Liver (tissue), 9 donors: Measurements from ENCODE around the gene AP3B1. TPM values are rescaled to one million over a fixed set of nuclear protein-coding genes. Genes with fewer than 3 reads are reported as not detected.

Source experiments
- DNase-seq: peaks from one replicate; pipeline ENCODE4 v3.0.0-alpha.2; 2017; ENCODE audit warnings: low spot score
- H3K27ac ChIP-seq, 2 donors: one replicate each; pipeline ENCODE4 v1.7.0; 2013; ENCODE audit warnings: inconsistent platforms in 2 of 2, low read length in 2 of 2, control low read depth in 1 of 2, low read depth in 1 of 2, mild to moderate bottlenecking in 1 of 2
- H3K27me3 ChIP-seq, 4 donors: one replicate each; pipeline versions ENCODE4 v1.6.1 to v1.7.0; 2013; ENCODE audit warnings: low read length in 3 of 4, inconsistent platforms in 1 of 4, mild to moderate bottlenecking in 1 of 4, moderate library complexity in 1 of 4; ENCODE audit not compliant: control insufficient read depth in 4 of 4, insufficient read depth in 4 of 4
- H3K36me3 ChIP-seq, 4 donors: one replicate each; pipeline versions ENCODE4 v1.6.1 to v1.7.0; 2013; ENCODE audit warnings: low read length in 3 of 4, mild to moderate bottlenecking in 3 of 4, low read depth in 1 of 4, moderate library complexity in 1 of 4; ENCODE audit not compliant: control insufficient read depth in 4 of 4, insufficient read depth in 3 of 4
- H3K4me1 ChIP-seq, 4 donors: one replicate each; pipeline versions ENCODE4 v1.6.1 to v1.7.0; 2013; ENCODE audit warnings: low read length in 3 of 4, mild to moderate bottlenecking in 3 of 4, moderate library complexity in 1 of 4; ENCODE audit not compliant: control insufficient read depth in 4 of 4, insufficient read depth in 4 of 4
- H3K4me3 ChIP-seq, 3 donors: one replicate each; pipeline versions ENCODE4 v1.6.1 to v1.7.0; 2013; ENCODE audit warnings: low read length in 3 of 3, control low read depth in 1 of 3, low read depth in 1 of 3, mild to moderate bottlenecking in 1 of 3
- H3K9ac ChIP-seq, 2 donors: one replicate each; pipeline ENCODE4 v1.7.0; 2013; ENCODE audit warnings: low read length in 2 of 2, mild to moderate bottlenecking in 2 of 2, moderate library complexity in 2 of 2, control low read depth in 1 of 2, low read depth in 1 of 2
- H3K9me3 ChIP-seq, 4 donors: one replicate each; pipeline versions ENCODE4 v1.6.1 to v1.7.0; 2013; ENCODE audit warnings: low read length in 3 of 4; ENCODE audit not compliant: control insufficient read depth in 4 of 4
- ATF3 ChIP-seq: IDR thresholded peaks from 2 replicates; pipeline ENCODE4 v1.6.1; 2016; ENCODE audit warnings: antibody characterized with exemption
- FOXA1 ChIP-seq: IDR thresholded peaks from 2 replicates; pipeline ENCODE4 v1.6.1; 2016; ENCODE audit warnings: antibody characterized with exemption
- FOXA2 ChIP-seq: IDR thresholded peaks from 2 replicates; pipeline ENCODE4 v1.6.1; 2016; ENCODE audit warnings: antibody characterized with exemption
- GABPA ChIP-seq, 2 donors: IDR thresholded peaks in 1 of 2; conservative IDR thresholded peaks in 1 of 2; 2 replicates each; pipeline ENCODE4 v1.6.1; 2016; ENCODE audit warnings: antibody characterized with exemption in 2 of 2, mild to moderate bottlenecking in 1 of 2, moderate library complexity in 1 of 2
- HNF4A ChIP-seq, 2 donors: conservative IDR thresholded peaks; 2 replicates each; pipeline ENCODE4 v1.6.1; 2016; ENCODE audit warnings: antibody characterized with exemption in 2 of 2, mild to moderate bottlenecking in 2 of 2
- HNF4G ChIP-seq: IDR thresholded peaks from 2 replicates; pipeline ENCODE4 v1.6.1; 2016; ENCODE audit warnings: antibody characterized with exemption
- JUND ChIP-seq, 2 donors: IDR thresholded peaks; 2 replicates each; pipeline ENCODE4 v1.6.1; 2016; ENCODE audit warnings: antibody characterized with exemption in 2 of 2
- RAD21 ChIP-seq, 2 donors: IDR thresholded peaks; 2 replicates each; pipeline ENCODE4 v1.6.1; 2016; ENCODE audit warnings: antibody characterized with exemption in 2 of 2, mild to moderate bottlenecking in 2 of 2
- RXRA ChIP-seq, 2 donors: IDR thresholded peaks; 2 replicates each; pipeline ENCODE4 v1.6.1; 2017 to 2018; ENCODE audit warnings: antibody characterized with exemption in 2 of 2, mild to moderate bottlenecking in 1 of 2
- SP1 ChIP-seq: IDR thresholded peaks from 2 replicates; pipeline ENCODE4 v1.6.1; 2018; ENCODE audit warnings: antibody characterized with exemption, mild to moderate bottlenecking
- TAF1 ChIP-seq: conservative IDR thresholded peaks from 2 replicates; pipeline ENCODE4 v1.6.1; 2016; ENCODE audit warnings: antibody characterized with exemption, mild to moderate bottlenecking
- YY1 ChIP-seq: IDR thresholded peaks from 2 replicates; pipeline ENCODE4 v1.6.1; 2016; ENCODE audit warnings: antibody characterized with exemption, mild to moderate bottlenecking
- WGBS: extraction: QIAGEN DNeasy Blood & Tissue Kit; methylation state at CpG from one replicate; pipeline ENCODE4 v1.1.7; 2013; 5-methylcytosine and 5-hydroxymethylcytosine counted together
- polyA plus RNA-seq, 2 donors: library from polyadenylated mRNA; stranded (reverse) in 1 of 2; unstranded in 1 of 2; fragments of 200-250 nt in 1 of 2; fragments of >200 nt in 1 of 2; fragmentation: Nextera tagmentation in 1 of 2; extraction: Ambion mirVana in 1 of 2; gene quantifications; one replicate each; pipeline versions ENCODE4 v1.2.1 to v1.2.3, GENCODE V29; 2013 to 2015
- total RNA-seq, 2 donors: library from RNA; depleted of rRNA; stranded (reverse); fragments of >200 nt; gene quantifications; one replicate each; pipeline ENCODE4 v1.2.3, GENCODE V29; 2014
- TF ChIP-seq, protein P1 (sequence below): fragments of 150-350 bp; IDR thresholded peaks from 2 replicates; pipeline ENCODE4 v1.5.1; 2017; ENCODE audit warnings: improper control_type of control experiment, low read depth, low read length; ENCODE audit not compliant: missing input control
- TF ChIP-seq, protein P2 (sequence below): IDR thresholded peaks from 2 replicates; pipeline ENCODE4 v1.6.1; 2016; ENCODE audit warnings: antibody characterized with exemption
- TF ChIP-seq, protein P3 (sequence below): IDR thresholded peaks from 2 replicates; pipeline ENCODE4 v1.6.1; 2016; ENCODE audit warnings: antibody characterized with exemption, mild to moderate bottlenecking
- donor health status: healthy.
- donor health status: healthy.
- donor health status: healthy.
- donor health status: healthy.
- donor health status: healthy.

Gene AP3B1
- total and polyA plus RNA-seq, 4 donors: 8.2 to 23.1 (median 14.4) TPM

DNA sequence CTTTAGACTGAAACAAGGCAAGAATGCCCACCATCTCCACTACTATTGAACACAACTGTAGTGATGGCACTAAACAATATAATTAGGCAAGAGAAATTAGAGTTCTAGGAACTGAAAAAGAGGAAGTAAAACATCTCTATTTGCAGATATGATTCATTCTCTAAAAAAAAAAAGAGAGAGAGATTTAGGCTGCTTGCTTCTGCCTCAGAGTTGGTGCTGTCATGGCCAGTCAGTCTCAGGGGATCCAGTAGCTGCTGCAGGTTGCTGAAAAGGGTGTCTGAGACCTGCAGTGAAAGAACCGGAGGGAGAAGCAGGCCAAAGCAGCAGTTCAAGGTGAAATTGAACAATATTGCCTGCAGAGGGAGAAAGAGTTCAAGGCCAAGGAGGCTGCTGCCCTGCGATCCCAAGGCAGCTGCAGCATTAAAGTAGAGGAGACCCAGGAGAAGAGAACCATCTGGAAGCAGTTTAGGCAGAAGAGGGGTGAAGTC, 72.5 kb downstream of the AP3B1 start:
- H3K27ac ChIP-seq: no peak overlapping the region
- peaks cover 0 to 17% (median 12%) of the 10 kb centered on the region in 4 donors for H3K36me3 ChIP-seq
- H3K9ac ChIP-seq: no peak overlapping the region
- WGBS: 92% methylated on average over 2 of the region's 2 CpGs
- peaks cover 0 to 5% (median 2%) of the 10 kb centered on the region in 4 donors for H3K9me3 ChIP-seq
- peak overlapping the region in 1 of 3 donors; percentile 7 for H3K4me3 ChIP-seq
- H3K27me3 ChIP-seq: no peaks in the 10 kb centered on the region
- DNase-seq: no peak
- TF ChIP-seq, protein P1, sequence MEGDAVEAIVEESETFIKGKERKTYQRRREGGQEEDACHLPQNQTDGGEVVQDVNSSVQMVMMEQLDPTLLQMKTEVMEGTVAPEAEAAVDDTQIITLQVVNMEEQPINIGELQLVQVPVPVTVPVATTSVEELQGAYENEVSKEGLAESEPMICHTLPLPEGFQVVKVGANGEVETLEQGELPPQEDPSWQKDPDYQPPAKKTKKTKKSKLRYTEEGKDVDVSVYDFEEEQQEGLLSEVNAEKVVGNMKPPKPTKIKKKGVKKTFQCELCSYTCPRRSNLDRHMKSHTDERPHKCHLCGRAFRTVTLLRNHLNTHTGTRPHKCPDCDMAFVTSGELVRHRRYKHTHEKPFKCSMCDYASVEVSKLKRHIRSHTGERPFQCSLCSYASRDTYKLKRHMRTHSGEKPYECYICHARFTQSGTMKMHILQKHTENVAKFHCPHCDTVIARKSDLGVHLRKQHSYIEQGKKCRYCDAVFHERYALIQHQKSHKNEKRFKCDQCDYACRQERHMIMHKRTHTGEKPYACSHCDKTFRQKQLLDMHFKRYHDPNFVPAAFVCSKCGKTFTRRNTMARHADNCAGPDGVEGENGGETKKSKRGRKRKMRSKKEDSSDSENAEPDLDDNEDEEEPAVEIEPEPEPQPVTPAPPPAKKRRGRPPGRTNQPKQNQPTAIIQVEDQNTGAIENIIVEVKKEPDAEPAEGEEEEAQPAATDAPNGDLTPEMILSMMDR: no peak
- TF ChIP-seq FOXA2 (no peak), ATF3 (no peak), HNF4A (conservative IDR thresholded peaks at IDR 0.05) (no peak), GABPA (IDR thresholded peaks at IDR 0.05 in 1 of 2, conservative IDR thresholded peaks at IDR 0.05 in 1 of 2) (no peak)
- TF ChIP-seq, protein P2, sequence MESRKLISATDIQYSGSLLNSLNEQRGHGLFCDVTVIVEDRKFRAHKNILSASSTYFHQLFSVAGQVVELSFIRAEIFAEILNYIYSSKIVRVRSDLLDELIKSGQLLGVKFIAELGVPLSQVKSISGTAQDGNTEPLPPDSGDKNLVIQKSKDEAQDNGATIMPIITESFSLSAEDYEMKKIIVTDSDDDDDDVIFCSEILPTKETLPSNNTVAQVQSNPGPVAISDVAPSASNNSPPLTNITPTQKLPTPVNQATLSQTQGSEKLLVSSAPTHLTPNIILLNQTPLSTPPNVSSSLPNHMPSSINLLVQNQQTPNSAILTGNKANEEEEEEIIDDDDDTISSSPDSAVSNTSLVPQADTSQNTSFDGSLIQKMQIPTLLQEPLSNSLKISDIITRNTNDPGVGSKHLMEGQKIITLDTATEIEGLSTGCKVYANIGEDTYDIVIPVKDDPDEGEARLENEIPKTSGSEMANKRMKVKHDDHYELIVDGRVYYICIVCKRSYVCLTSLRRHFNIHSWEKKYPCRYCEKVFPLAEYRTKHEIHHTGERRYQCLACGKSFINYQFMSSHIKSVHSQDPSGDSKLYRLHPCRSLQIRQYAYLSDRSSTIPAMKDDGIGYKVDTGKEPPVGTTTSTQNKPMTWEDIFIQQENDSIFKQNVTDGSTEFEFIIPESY: no peak
- no peaks in the 10 kb centered on the region for H3K4me1 ChIP-seq

DNA sequence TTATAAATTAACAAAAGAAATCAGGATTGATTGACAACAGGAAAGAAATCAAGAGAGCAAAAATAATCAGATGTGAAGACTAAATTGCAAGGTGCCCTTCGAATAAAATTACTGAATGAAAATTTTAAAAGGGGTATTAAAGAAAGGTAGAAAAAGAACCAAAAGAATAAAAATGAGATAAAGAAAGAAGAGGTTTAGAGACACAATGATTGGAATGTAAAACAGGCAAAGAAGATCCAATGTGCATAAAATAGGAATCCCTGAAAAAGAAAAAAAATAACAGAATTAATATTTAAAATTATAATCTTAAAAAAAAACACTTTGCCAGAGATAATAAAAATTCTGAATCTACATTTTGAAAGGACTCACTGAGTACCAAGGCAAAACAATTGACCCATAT, 73.0 kb downstream of the AP3B1 start:
- Histone ChIP-seq H3K9me3 (peaks cover 0 to 5% (median 2%) of the 10 kb centered on the region in 4 donors), H3K36me3 (peaks cover 0 to 17% (median 12%) of the 10 kb centered on the region in 4 donors), H3K27me3 (no peaks in the 10 kb centered on the region), H3K9ac (no peak overlapping the region), H3K4me3 (no peak overlapping the region), H3K4me1 (no peaks in the 10 kb centered on the region), H3K27ac (no peak overlapping the region)
- no peak for DNase-seq
- TF ChIP-seq TAF1 (no peak), FOXA1 (no peak)
- TF ChIP-seq, protein P3, sequence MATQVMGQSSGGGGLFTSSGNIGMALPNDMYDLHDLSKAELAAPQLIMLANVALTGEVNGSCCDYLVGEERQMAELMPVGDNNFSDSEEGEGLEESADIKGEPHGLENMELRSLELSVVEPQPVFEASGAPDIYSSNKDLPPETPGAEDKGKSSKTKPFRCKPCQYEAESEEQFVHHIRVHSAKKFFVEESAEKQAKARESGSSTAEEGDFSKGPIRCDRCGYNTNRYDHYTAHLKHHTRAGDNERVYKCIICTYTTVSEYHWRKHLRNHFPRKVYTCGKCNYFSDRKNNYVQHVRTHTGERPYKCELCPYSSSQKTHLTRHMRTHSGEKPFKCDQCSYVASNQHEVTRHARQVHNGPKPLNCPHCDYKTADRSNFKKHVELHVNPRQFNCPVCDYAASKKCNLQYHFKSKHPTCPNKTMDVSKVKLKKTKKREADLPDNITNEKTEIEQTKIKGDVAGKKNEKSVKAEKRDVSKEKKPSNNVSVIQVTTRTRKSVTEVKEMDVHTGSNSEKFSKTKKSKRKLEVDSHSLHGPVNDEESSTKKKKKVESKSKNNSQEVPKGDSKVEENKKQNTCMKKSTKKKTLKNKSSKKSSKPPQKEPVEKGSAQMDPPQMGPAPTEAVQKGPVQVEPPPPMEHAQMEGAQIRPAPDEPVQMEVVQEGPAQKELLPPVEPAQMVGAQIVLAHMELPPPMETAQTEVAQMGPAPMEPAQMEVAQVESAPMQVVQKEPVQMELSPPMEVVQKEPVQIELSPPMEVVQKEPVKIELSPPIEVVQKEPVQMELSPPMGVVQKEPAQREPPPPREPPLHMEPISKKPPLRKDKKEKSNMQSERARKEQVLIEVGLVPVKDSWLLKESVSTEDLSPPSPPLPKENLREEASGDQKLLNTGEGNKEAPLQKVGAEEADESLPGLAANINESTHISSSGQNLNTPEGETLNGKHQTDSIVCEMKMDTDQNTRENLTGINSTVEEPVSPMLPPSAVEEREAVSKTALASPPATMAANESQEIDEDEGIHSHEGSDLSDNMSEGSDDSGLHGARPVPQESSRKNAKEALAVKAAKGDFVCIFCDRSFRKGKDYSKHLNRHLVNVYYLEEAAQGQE: no peak
- 97% methylated on average over 1 of the region's 1 CpG for WGBS

DNA sequence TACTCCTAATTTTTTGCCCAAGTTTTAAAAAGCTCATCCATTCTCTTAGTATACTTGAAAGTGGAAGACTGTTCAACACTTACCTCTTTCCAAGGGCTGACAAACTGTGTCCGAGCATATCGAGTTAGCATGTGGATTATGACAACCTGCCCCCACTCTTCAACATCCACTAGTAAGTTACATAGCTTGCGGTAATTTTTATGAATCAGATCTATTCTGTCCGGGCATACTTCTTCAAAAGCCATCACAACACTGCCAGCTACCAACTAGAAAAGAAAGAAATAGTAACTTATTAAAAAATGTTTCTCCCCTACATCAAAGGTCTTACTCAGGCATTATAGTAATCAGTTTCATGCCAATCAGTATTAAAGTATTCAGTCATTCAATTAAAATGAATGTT, 78.5 kb downstream of the AP3B1 start:
- H3K4me1 ChIP-seq: no peaks in the 10 kb centered on the region
- 95% methylated on average over 4 of the region's 4 CpGs for WGBS
- no peaks in the 10 kb centered on the region for H3K27me3 ChIP-seq
- H3K9me3 ChIP-seq: no peaks in the 10 kb centered on the region
- no peak for TF ChIP-seq SP1
- TF ChIP-seq ATF3: no peak
- no peak for TF ChIP-seq HNF4G
- TF ChIP-seq FOXA2: no peak
- TF ChIP-seq TAF1: no peak
- no peak for TF ChIP-seq YY1
- no peak for TF ChIP-seq JUND (IDR thresholded peaks at IDR 0.05)
- TF ChIP-seq RXRA (IDR thresholded peaks at IDR 0.05): no peak
- TF ChIP-seq GABPA (IDR thresholded peaks at IDR 0.05 in 1 of 2, conservative IDR thresholded peaks at IDR 0.05 in 1 of 2): no peak
- TF ChIP-seq, protein P3: no peak
- TF ChIP-seq RAD21 (IDR thresholded peaks at IDR 0.05): no peak
- H3K9ac ChIP-seq: no peak overlapping the region
- H3K27ac ChIP-seq: no peak overlapping the region
- H3K4me3 ChIP-seq: no peak overlapping the region
- no peak for DNase-seq
- peaks cover 0 to 10% (median 2%) of the 10 kb centered on the region in 4 donors for H3K36me3 ChIP-seq
